Measurements from ENCODE around the gene SLC2A11. TPM values are rescaled to one million over a fixed set of nuclear protein-coding genes. Genes with fewer than 3 reads are reported as not detected.
"Not testable (repeated sequence)": the region's sequence is repeated elsewhere in the genome, so short reads cannot be mapped to it uniquely, and the experiment has no call there.

The SLC2A11 gene
- total RNA-seq, 1 experiment from 2014 or later: 17.2 TPM

DNA sequence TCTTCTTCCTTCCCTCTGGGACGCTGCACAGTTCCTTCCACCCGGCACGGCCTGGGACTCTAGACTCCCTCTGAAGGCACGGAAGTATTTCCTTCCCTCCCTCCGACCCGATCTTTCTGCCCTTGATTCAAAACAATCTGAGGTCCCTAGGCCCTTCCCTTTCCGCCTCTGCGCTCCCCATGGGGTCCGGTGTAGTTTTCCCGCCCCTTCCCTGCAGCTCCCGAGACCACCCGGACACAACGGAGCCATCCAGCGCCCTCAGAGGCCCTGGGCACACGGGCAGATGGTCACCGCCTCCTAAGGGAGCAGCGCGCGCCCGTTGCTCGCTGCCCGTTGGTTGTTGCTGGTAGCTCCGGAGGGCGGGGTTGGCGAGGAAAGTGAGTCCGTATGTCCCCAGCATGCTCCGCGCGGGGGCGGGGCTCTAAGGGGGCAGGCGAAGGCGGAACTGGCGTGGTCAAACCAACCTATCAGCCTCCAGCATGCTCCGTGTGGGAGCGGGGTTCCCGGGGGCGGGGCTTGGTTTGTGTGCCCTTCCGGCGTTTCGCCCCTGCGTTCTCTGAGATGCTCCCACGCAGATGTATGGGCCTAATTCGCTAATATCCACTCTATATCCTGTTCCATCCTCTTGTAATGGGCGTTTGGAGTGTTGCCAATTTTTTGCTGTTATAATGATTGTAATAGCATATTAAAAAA, 56.1 kb downstream of the SLC2A11 start (continued):
- TF ChIP-seq CBX3 (IDR thresholded peaks at IDR 0.05; ENCODE audit: low read depth) (no peak; the same call in 1 of the 2 replicates), TCF7L2 (IDR thresholded peaks at IDR 0.05; ENCODE audit: borderline replicate concordance, extremely low read depth, insufficient read depth, insufficient read length) (no peak), SRF (IDR thresholded peaks at IDR 0.05; ENCODE audit: low read depth) (no peak)
- TF ChIP-seq, protein P1, sequence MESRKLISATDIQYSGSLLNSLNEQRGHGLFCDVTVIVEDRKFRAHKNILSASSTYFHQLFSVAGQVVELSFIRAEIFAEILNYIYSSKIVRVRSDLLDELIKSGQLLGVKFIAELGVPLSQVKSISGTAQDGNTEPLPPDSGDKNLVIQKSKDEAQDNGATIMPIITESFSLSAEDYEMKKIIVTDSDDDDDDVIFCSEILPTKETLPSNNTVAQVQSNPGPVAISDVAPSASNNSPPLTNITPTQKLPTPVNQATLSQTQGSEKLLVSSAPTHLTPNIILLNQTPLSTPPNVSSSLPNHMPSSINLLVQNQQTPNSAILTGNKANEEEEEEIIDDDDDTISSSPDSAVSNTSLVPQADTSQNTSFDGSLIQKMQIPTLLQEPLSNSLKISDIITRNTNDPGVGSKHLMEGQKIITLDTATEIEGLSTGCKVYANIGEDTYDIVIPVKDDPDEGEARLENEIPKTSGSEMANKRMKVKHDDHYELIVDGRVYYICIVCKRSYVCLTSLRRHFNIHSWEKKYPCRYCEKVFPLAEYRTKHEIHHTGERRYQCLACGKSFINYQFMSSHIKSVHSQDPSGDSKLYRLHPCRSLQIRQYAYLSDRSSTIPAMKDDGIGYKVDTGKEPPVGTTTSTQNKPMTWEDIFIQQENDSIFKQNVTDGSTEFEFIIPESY (IDR thresholded peaks at IDR 0.05; ENCODE audit: extremely low read depth, insufficient replicate concordance, low read length): no peak

DNA sequence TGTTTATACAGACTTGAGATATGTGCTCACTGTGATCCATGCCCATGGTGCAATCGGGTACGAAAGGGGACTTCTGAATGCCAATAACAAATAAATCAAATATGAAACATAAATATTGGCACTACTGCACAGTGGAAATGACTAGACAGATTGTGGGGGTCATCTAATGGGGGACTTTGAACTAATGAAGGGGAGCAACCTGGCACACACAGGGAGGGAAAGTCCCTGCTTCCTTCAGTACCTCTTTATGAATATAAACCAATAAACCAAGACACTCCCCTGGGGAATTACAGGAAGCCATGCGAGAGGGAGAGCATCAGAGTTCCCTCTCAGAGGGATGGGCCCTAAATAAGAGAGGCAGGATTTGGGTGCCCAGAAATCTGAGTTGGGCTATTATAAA, 57.6 kb downstream of the SLC2A11 start:
- no peak for ATAC-seq

DNA sequence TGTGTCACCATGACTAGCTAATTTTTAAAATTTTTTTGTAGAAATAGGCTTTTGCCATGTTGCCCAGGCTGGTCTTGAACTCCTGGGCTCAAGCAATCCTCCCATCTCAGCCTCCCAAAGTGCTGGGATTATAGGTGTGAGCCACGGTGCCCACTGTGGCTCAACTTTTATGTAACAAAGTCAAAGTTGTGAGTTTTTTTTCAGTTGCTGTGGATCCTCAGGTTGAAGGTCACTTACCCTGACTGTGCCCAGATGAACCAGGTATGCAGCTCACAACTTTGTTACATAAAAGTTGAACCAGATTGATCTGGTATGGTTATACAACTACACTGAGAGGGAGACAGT, 62.6 kb downstream of the SLC2A11 start:
- H2AFZ ChIP-seq (ENCODE audit: low read depth, low read length, poor library complexity, severe bottlenecking); H3K4me3 ChIP-seq (replicated peaks in 1 of 2; ENCODE audit: low read depth in 1 of 2, low read length in 2 of 2); H3K79me2 ChIP-seq (ENCODE audit: insufficient read depth, low read length); RAD21 ChIA-PET (ENCODE audit: low non-redundant PET in 1 of 2, low total read pairs in 2 of 2, uncharacterized antibody in 2 of 2, unreplicated experiment in 2 of 2); intact Hi-C loops (cut with micrococcal nuclease); H4K20me1 ChIP-seq (ENCODE audit: insufficient read depth); H3K9me2 ChIP-seq (ENCODE audit: insufficient read depth); BruUV-seq (replicated peaks); H3K27me3 ChIP-seq (ENCODE audit: insufficient read depth, low read length); ATAC-seq; H3K36me3 ChIP-seq (ENCODE audit: control insufficient read depth in 1 of 2, insufficient read depth in 2 of 2, low read length in 2 of 2); H3K9me3 ChIP-seq (ENCODE audit: control insufficient read depth in 1 of 2, insufficient read depth in 1 of 2, low read depth in 1 of 2, low read length in 2 of 2); H3K9ac ChIP-seq (ENCODE audit: low read length); H3K27ac ChIP-seq (ENCODE audit: low read depth, low read length); DNase-seq (ENCODE audit: low read depth, low spot score); H3K4me2 ChIP-seq (ENCODE audit: low read length): not testable (repeated sequence)
- CTCF ChIA-PET: interaction anchor here (2.6 kb wide), 1 partner anchor 26 kb away, joined by 13 read pairs; the partner anchor contains the start of gene MIF
- POLR2A ChIA-PET: interaction anchor here (1.8 kb wide), 1 partner anchor 26 kb away, joined by 7 read pairs; the partner anchor contains the start of gene MIF
- peaks cover 3 to 12% of the 10 kb centered on the region in 2 experiments; a peak in 2 of 4 replicates for H3K4me1 ChIP-seq (ENCODE audit: control insufficient read depth in 1 of 2, insufficient read depth in 2 of 2, low read length in 2 of 2)

More for the DNA sequence above, 57.6 kb downstream of the SLC2A11 start:
- no peaks in the 10 kb centered on the region for H3K36me3 ChIP-seq (ENCODE audit: control insufficient read depth in 1 of 2, insufficient read depth in 2 of 2, low read length in 2 of 2)
- DNase-seq (ENCODE audit: low read depth, low spot score): no peak
- TF ChIP-seq EZH2 (IDR thresholded peaks at IDR 0.05) (no peak), CEBPB (IDR thresholded peaks at IDR 0.05; ENCODE audit: low read depth) (no peak), ZNF274 (IDR thresholded peaks at IDR 0.05; ENCODE audit: low read depth, low read length) (no peak), TCF7L2 (IDR thresholded peaks at IDR 0.05; ENCODE audit: borderline replicate concordance, extremely low read depth, insufficient read depth, insufficient read length) (no peak), POLR2AphosphoS5 (IDR thresholded peaks at IDR 0.05; ENCODE audit: low read depth, low read length) (no peak), YY1 (IDR thresholded peaks at IDR 0.05; ENCODE audit: extremely low read depth, insufficient replicate concordance, low read depth, low read length) (no peak)
- TF ChIP-seq, protein P2, sequence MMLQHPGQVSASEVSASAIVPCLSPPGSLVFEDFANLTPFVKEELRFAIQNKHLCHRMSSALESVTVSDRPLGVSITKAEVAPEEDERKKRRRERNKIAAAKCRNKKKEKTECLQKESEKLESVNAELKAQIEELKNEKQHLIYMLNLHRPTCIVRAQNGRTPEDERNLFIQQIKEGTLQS (IDR thresholded peaks at IDR 0.05): no peak
- TF ChIP-seq, protein P1 (IDR thresholded peaks at IDR 0.05; ENCODE audit: extremely low read depth, insufficient replicate concordance, low read length): no peak
- TF ChIP-seq, protein P3, sequence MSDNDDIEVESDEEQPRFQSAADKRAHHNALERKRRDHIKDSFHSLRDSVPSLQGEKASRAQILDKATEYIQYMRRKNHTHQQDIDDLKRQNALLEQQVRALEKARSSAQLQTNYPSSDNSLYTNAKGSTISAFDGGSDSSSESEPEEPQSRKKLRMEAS (IDR thresholded peaks at IDR 0.05): no peak
- H2AFZ ChIP-seq (ENCODE audit: low read depth, low read length, poor library complexity, severe bottlenecking): no peak overlapping the region
- H3K9me2 ChIP-seq (ENCODE audit: insufficient read depth): no peaks in the 10 kb centered on the region
- H3K9me3 ChIP-seq (ENCODE audit: control insufficient read depth in 1 of 2, insufficient read depth in 1 of 2, low read depth in 1 of 2, low read length in 2 of 2): no peaks in the 10 kb centered on the region
- no peak overlapping the region for H3K4me3 ChIP-seq (replicated peaks in 1 of 2; ENCODE audit: low read depth in 1 of 2, low read length in 2 of 2)
- no peaks in the 10 kb centered on the region for H3K27me3 ChIP-seq (ENCODE audit: insufficient read depth, low read length)
- intact Hi-C loops (cut with micrococcal nuclease): no loop called here
- ChIA-PET CTCF (no interaction called here), POLR2A (no interaction called here), RAD21 (ENCODE audit: low non-redundant PET in 1 of 2, low total read pairs in 2 of 2, uncharacterized antibody in 2 of 2, unreplicated experiment in 2 of 2) (no interaction called here)
- no peak overlapping the region for H3K9ac ChIP-seq (ENCODE audit: low read length)
- H3K79me2 ChIP-seq (ENCODE audit: insufficient read depth, low read length): no peaks in the 10 kb centered on the region
- no TSS peak for BruUV-seq (replicated peaks)
- H3K27ac ChIP-seq (ENCODE audit: low read depth, low read length): no peak overlapping the region
- H3K4me2 ChIP-seq (ENCODE audit: low read length): no peak overlapping the region
- peaks cover 0 to 21% of the 10 kb centered on the region in 2 experiments; a peak in 3 of 4 replicates for H3K4me1 ChIP-seq (ENCODE audit: control insufficient read depth in 1 of 2, insufficient read depth in 2 of 2, low read length in 2 of 2)
- no peaks in the 10 kb centered on the region for H4K20me1 ChIP-seq (ENCODE audit: insufficient read depth)
